ENCODE results near the gene MORC2.

The MORC2 gene

DNA sequence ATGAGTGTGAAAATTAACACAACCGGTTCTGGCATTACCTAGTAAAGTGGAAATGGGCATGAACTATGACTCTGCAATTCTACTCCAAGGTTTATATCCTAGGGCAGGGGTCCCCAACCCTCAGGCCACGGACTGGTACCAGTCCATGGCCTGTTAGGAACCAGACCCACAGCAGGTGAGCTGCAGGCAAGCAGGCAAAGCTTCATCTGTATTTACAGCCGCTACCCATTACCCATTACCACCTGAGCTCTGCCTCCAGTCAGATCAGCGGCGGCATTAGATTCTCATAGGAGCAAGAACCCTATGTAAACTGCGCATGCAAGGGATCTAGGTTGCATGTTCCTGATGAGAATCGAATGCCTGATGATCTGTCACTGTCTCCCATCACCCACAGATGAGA, 49.8 kb downstream of the MORC2 start:
- DNase-seq = no peak

DNA sequence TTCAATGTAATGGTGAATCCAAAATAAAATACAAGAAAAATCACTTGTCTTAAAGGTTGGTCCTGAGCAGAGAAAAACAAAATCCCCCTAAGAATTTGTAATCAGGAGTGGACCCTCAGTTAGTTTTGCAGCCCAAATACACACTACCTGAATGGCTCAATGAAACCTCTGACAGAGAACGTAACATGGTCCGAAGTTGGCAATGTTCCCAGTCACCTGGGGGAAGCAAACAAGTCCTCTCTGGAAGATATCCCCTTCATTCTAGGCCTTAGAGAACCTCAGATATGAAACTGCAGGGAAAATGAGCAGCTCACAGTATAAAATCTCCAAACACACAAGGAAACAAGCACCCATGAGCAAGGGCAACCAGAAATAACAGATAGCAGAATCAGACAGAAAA, 58.2 kb downstream of the MORC2 start:
- DNase-seq = no peak

DNA sequence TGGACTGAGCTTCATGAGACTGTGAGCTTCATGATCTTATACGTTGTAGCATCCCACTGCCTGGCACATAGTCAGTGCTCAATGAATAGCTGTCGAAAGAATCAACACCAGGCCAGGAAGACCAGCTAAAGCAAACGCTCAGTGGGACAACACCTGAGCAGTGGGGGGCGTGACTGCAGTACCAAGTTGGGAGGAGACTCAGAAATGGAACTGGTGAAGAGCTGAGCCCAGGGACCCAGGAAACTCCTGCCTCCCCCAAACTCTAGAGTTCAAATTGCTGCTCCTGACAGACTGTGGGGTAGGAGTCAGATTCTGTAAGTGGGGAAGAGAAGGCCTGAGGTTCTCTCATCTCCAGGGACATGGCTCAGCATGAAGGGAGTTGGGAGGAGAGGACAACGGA, 59.3 kb downstream of the MORC2 start:
- DNase-seq = no peak

DNA sequence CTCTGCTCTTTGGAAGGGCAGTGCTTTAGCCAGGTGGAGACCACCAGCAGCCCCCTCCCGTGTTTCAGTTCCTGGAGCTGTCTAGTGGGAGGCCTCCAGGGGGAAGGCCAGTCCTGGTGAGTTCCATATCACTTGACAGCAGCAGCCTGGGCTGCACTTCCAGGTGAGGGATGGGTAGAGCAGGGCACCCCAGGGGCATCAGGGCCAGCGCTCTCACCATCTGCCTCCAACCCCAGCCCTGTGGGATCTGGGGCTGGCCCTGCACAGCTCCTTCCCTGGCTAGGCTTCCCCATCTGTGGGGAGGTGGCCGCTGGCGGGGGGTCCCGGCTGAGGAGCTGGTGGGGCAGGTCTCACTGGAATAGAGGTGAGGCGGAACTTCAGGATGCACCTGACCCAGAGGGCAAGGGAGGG, 60.5 kb downstream of the MORC2 start:
- no peak for DNase-seq

DNA sequence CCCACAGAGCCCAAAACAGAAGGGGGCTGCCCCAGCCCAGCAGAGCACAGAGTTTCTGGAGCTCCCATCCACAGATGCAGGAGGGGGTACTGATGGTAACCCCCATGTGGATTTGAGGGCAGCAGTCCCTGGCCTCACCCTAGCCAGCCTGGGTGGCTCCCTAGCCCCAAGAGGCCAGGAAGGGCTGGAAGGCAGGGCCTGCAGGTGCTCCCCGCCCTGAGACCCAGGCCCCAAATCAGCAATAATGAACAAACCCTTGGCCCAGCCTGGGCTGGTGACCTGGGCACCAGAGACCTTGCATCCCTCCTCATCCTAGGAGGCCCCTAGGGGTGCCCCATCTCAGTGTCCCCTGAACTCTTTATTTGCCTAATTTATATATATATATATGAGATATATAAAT, 61.6 kb downstream of the MORC2 start:
- no peak for DNase-seq

DNA sequence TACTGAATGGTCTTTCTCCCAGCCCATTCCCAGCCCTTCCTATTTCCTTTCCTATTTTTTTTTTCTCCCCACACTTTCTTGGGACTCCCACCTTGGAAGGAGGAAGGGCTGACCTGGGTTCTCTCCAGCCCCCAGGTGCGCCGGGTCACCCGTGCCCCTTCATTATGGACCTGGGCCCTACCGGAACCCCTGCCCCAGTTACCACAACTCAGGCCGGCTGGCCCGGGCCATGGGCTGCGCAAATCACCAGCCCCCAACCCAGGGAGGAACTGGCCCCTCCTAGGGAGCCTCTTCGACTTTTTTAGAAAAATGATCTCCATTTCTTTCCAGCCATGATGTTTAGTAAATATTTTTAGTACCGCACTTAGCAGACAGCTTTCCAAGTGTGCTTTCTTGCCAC, 62.2 kb downstream of the MORC2 start:
- no peak for DNase-seq

DNA sequence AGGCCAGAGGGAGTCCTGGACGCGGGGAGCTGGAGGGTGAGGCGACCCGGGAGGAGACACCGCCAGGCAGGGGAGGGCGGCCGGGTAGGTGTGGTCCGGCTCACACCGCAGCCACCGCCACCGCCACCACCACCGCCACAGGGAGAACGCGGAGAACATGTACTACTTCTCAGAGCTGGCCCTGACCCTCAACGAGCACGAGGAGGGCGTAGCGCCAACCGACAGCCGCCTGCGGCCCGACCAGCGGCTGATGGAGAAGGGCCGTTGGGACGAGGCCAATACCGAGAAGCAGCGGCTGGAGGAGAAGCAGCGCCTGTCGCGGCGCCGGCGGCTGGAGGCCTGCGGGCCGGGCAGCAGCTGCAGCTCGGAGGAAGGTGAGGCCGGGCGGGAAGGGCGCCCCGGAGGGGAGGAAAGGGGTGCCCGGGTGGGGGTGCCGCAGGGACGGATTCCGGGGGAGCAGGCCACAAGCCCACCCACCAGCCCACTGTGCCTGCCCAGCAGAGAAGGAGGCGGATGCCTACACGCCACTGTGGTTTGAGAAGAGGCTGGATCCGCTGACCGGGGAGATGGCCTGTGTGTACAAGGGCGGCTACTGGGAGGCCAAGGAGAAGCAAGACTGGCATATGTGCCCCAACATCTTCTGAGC, 62.8 kb downstream of the MORC2 start:
- DNase-seq = no peak

DNA sequence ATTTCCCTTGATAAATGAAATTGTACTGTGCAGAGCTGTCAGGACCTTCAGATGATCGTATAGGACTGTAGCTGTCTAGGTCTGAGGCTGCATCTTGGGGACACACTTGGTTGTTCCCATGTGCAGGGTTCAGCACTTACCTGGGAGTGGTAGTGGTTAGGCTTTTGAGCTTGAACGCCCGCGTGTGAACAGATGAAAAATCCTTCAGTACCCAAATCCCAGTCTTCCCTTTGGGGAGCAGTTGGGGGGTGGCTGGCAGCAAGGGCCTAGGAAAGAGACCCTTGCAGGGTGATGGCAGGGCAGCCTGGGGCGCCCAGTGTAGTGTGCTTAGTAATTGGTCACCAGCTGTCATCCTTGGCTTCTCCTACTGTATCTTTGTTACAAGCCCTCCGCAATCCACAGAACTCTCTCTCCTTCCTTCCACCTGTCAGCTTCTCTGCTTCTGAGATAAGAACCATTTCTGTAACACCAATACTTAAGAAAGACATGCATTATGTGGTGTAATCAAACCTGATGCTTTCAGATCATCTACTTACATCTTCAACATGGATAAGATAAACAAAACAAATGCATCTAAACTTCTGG, 64.6 kb downstream of the MORC2 start:
- no peak for DNase-seq

DNA sequence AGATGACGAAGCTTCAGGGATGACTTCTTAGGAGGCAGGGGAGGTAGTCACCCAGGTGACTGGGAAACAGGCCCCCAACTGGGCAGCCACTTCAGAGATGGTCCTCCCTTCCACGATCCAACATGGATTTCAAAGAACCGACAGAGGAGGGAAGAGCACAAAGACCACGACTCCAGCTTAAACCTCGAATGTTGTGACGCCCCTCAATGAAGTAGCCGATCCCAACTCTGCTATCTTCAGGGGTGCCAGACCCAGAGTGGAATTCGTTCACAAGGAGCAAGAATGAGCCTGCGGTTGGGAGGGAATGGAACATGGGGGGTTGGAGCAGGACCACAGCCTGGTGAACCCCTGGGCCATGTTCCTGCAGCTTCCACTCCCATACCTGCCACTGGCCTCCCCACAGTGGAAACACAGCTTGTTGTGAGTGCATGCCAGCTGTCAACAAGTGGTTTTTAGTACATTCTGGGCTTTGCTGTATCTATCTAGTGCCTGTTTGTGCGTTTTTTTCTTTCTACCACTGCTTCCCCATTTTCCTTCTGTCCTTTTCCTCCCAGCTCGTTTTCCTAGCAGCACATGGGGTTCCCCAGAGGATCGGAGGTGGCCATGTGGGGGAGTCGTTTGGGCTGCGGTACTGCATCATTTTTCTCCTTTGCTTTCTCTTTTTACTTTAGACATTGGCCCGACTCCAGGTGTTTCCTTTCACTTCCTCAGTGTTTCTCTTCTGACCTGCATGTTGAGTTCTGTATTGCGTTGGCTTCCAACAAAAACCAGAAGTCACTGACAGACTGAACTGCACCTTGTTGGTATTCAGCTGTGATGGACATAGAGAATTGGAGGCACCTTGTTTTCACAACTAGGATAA, 65.8 kb downstream of the MORC2 start:
- no peak for DNase-seq

DNA sequence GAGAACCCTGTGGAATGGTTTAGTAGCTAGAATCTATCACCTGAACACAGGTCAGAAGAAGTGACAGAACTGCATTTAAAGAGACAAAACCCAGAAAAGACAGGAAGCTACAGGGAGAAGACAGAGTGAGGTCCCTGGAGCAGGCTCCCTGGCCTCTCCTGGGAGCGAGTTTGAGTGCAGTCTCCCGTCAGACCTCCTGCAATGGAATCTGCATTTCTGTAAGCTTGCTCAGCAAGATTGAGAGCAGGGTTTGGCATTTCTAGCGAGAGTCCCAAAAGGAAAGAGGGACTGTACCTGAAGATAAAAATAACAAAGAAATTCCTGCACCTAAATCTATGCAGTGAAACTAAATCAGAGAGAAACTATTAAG, 74.2 kb downstream of the MORC2 start:
- DNase-seq = no peak

DNA sequence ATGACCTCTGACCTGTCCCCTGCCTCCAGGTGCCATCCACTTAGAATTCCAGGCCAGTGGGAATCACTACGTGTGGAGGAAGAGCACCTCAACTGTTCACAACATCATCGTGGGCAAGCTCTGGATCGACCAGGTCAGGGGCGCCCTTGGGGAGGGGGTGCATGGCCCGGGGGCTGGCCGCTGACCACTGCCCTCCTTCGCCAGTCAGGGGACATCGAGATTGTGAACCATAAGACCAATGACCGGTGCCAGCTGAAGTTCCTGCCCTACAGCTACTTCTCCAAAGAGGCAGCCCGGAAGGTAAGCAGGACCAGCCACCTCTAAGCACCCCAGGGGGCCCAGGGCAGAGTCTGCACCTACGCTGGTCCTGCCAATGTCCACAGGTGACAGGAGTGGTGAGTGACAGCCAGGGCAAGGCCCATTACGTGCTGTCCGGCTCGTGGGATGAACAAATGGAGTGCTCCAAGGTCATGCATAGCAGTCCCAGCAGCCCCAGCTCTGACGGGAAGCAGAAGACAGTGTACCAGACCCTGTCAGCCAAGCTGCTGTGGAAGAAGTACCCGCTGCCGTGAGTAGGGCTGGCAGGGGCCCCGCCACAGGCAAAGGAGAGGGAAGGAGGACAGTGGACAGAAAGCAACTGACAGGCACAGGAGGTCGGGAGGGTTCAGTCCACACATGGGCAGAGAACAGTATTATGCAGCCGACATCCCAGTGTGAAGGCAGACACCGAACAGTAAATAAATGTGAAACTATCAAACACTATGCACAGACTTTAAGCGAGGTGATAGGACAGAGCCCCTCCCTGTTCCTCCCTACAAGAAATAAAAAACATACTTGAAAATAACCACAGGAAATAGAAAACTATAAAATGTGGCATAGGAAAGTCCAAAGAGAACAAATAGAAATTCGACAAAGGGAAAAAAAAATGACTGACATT, 74.9 kb downstream of the MORC2 start:
- DNase-seq = no peak

DNA sequence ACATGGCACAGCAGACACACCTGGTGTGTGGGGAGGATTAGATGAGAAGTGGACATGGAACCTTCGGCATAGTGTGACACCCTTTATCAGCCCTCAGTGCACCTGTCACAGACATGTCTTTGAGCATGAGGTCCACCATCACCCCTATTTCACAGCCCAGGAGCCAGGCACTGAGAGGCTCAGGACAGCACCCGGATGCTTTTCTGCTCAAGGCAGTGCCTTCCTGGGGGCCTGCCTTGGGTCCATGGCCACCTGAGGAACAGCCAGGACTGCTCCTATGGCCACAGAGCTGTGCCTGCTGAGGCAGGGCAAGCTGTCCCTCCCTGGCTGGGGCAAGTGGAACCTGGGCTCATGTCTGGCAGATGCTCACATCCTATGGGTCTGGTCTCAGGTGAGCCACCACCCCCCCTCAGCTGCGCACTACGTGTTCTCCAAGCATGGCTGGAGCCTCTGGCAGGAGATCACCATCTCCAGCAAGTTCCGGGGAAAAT, 75.8 kb downstream of the MORC2 start:
- DNase-seq = no peak

DNA sequence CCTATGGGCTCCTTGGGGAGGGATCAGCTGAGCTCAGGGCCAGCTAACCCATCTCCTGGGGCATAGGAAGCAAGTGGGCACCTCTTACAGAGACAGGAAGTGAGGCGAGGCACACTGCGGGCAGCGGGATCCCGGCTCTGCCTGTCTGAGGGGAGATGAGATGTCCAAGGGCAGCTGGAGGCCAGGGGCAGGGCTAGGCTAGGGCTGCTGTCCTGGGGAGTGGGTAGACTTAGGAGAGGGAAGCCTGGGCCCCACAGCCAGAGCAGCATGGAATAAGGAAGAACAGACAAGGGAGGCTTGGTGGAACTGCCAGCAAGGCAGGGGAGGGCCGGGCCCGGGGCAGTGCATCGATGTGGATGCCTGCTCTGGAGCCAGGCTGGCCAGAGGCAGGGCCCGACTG, 76.3 kb downstream of the MORC2 start:
- DNase-seq = no peak

DNA sequence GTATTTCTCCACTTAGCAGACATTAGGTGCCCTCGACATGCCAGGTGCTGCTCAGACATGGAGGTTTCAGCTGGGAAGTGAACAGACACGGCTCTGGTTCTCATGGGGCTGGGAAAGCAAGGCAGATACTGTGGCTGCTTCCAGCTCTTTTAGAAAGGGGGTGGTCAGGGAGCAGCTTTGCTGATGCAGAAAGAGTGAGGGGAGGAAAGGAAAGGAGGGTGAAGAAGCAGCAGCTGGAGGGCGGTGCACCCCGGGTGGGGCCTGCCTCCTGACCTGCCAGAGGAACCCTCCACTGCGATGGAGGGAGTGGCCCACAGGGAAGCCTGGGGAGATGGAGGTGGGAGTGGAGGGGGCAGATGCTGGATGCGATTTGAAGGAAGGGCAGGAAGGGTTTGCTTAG, 76.8 kb downstream of the MORC2 start:
- DNase-seq = no peak

DNA sequence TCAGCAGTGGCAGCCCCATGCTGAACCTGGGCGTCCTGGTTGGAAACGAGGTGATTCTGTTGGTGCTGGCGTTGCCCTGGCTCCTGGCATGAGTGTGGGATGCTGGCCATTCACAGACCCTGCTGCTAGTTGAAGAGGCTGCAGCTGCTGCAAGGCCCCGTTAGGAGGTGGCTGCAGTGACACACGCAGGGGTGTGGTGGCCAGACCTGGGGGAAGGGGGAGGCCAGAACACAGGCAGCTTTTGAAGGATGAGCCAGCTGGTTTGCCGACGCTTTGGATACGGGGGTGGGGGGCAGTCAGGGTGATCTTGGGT, 77.2 kb downstream of the MORC2 start:
- no peak for DNase-seq

DNA sequence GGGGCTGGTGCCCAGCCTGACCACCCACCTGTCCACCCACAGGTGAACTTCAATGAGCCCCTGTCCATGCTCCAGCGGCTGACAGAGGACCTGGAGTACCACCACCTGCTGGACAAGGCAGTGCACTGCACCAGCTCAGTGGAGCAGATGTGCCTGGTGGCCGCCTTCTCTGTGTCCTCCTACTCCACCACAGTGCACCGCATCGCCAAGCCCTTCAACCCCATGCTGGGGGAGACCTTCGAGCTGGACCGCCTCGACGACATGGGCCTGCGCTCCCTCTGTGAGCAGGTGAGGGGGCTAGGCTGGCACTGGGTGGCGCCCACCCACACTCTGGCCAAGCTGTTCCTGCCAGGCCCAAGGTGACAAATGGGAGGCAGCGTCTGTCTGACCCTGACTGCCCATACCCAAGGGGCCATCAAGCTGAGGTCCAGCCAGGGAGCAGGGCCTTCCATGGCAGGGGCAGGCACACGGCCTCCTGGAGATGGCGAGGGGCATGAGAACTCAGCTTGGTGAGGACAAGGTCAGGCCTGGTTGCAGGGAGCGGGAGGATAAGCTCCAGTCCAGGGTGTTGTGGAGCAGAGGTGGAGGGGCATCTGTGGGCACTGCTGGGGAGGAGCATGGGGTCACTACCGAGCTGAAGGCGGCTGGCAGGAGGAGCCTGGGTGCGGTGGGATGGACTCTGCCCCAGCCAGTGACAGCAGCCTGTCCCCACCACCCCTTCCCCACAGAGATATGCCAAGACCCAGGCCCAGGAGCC, 77.7 kb downstream of the MORC2 start:
- DNase-seq = no peak

DNA sequence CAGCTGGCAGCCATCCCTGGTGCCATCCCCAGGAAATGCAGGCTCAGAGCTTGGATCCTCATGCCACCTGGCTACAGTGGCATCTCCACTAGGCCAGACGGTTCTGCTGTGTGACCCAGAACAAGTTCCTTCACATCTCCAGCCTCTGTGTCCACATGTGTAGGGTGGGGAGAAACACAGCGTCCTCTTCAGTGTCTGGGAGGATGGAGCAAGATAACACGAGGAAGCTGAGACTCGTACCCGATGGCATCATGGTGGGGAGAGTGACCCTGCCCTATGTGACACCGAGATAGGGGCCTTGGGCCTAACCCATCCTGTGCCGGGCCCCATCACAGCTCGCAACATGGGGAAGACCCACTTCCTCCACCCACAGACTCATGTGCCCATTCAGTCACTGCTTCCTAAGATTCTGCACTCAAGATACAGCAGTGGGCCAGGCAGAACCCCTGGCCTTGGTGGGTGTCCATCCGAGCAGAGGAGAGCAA, 78.5 kb downstream of the MORC2 start:
- DNase-seq = no peak

DNA sequence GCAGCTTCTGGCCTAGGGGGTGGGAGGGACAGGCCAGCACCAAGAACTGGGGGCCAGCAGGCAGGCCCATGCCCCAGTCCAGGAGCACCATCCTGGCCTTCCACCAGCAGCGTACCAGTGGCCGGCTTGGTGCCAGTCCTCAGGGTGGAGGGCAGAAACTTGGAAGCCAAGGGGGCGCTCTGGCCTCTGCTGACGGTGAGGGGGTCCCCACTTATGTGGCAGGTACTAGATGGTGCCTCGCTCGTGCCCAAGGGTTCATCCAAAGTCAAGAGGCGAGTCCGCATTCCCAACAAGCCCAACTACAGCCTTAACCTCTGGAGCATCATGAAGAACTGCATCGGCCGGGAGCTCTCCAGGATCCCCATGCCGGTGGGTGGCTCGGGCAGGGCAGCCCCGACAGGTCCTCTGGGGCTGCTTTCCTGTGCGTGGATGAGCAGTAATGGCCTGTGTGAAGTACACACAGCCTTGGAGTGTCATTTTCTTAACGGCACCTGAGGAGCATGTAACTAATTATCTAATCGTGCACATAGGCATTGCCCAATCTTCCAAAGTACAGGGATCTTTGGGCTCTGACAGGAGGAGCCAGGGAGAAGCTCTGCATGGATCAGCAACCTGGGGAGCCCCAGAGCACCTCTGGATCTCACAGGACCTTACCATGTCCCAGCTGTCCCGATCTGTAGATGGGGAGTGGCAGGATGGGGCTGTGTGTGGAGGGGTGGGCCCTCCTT, 79.1 kb downstream of the MORC2 start:
- DNase-seq = no peak

DNA sequence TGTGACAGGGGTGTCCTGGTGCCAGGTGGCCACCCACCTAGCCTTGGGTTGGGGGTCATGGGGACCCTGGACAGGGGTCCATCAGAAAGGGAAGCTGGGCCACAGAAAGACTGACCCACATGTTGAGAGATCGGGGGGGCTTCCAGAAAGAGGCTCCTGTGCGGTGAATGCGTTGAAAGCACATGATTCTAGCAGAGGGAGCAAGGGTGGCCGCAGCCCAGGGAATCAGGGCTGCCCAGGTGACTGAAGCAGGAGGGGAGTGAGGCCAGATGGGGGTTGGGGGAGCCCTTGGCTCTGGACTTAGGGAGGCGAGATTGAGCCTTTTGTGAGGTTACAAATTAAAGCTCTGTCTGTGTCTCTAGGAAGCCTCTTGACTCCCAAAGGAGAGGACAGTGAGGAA, 80.7 kb downstream of the MORC2 start:
- no peak for DNase-seq

DNA sequence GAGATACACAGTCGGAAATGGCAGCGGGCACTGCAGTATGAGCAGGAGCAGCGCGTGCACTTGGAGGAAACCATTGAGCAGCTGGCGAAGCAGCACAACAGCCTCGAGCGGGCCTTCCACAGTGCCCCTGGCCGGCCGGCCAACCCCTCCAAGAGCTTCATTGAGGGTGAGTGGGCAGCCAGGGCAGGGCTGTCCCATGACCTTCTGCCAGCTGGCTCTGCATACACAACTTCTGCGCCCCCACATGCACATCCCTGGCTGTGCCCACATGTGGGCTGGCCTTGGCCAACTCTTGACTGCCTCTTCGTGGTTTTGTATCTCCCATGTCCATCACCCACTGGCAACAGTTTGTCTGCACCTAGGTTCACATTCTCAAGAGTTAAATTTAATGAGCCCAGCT, 81.1 kb downstream of the MORC2 start:
- DNase-seq = no peak

DNA sequence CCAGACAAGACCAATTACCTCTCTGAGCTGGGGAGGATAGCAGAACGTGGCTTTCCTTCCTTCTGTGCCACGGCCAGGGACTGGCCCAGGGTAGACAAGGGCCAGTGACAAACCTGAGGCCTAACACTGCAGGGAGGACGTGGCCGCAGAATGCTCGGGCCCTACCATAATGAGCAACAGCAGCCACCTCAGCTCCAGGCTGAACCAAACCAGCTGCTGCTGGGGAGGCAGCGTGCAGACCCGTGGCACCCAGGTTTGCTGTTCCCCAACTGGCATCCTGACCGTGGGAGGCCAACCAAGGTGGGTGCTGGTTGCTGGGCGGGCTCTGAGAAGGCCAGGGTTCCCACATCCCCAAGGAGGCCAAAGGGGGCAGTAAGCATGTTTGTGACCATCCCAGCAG, 83.0 kb downstream of the MORC2 start:
- DNase-seq = no peak

DNA sequence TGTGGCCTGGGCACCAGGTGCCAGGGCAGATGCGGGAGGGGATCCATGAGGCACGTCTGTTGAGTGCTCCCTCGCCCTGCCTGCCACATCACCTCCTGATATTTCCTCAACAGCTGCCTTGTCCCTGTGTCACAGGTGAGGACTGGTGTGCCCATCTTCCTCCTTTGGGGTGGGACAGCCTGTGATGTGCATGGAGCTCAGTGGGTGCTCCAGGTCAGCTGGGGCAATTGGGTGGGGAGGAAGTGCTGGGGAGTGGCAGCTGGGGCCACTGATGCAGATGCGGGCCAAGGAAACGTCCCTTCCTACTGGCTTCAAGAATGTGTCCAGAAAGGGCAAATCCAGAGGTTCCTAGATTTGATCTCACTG, 83.6 kb downstream of the MORC2 start:
- DNase-seq = no peak
